NCI-H2227 (cell line): ENCODE results near the gene ZBTB12.
"Not testable (repeated sequence)": the region's sequence is repeated elsewhere in the genome, so short reads cannot be mapped to it uniquely, and the experiment has no call there.

Experiments used
- DNase-seq: peaks from one replicate; lab custom pipeline; 2025; ENCODE audit not compliant: unreplicated experiment; lab: John Stamatoyannopoulos, UW

ZBTB12 gene

DNA sequence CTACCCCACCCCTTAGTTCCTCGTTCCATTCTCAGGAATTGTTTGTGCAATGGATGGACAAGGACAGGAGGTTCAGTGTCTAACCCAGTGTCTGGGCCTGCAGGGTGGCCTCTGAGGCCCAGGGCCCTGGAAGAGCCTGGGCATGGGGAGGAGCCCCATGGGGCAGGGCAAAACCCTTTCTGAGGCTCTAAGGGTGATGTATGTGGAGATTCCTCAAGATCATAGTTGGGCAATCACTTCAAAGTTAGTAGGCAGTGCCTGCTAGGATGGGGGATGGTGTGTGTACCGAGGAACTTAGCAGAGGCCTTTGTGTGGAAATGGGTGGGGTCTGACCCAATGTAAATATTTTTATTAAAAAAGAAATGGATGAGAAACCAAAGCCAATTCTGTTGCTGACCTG, 18.9 kb upstream of the ZBTB12 start:
- DNase-seq, result no peak

DNA sequence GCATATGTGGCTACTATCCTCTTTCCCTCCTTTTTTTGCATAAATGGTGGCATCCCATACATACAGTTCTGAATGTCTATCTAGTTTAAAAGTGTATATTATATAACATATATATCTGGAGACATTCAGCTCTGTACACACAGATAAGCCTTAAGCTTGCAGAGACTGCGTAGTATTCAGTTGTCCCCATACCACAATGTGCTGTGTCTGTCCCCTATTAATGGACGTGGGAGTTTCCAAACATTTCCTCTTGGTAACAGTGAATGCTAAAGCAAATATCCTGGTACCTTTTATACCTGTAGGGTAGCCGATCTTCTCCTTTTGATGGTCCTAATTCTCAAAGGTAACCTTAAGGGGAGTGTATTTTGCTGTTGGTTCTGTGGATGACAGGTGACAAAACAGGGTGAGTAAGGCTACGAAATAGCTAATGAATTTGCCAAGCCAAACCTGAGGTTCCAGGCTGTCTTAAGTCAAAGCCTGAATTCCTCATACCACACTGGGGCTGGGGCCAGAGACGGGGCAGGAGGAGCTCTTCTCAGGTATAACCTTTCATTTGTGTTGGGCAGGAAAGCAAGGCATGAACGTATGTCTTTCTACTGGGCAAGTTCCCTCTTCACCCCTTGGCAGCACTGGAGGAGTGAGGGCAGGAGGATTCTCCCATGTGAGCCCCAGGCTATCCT, 17.9 kb upstream of the ZBTB12 start:
- no peak for DNase-seq

DNA sequence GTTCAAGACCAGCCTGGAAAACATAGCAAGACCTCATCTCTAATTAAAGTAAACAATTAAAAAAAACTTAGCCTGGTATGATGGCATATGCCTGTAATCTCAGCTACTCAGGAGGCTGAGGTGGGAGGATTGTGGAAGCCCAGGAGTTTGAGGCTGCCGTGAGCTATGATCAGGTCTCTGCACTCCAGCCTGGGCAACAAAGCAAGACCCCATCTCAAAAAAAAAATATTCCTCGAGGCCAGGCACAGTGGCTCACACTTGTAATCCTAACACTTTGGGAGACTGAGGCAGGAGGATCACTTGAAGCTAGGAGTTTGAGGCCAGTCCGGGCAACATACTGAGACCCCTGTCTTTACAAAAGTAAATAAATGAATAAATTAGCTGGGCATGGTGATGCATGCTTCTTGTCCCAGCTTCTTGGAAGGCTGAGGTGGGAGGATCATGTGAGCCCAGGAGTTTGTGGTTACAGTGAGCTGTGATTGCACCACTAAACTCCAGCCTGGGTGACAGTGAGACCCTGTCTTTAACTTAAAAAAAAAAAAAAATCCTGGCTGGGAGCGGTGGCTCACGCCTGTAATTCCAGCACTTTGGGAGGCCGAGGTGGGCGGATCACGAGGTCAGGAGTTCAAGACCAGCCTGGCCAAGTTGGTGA, 16.3 kb upstream of the ZBTB12 start:
- DNase-seq, result no peak

DNA sequence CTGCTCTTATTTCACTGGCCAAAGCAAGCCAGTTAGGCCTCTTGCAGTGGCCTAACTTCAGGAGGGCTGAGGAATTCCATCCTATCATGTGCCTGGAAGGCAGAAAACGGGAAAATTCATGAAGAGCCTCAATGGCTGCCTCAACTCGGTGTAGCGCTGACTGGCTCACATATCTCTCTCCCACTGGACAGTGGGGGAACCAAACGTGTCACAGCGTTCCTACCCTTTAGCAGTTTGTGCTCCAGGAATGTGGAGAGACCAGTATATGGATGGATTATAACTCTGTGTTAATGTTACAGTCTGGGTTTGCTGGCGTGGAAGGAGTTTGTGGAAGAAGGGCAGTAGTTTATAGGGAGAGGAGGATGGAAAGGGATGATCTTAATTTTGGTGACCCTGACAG, 13.9 kb upstream of the ZBTB12 start:
- no peak for DNase-seq

DNA sequence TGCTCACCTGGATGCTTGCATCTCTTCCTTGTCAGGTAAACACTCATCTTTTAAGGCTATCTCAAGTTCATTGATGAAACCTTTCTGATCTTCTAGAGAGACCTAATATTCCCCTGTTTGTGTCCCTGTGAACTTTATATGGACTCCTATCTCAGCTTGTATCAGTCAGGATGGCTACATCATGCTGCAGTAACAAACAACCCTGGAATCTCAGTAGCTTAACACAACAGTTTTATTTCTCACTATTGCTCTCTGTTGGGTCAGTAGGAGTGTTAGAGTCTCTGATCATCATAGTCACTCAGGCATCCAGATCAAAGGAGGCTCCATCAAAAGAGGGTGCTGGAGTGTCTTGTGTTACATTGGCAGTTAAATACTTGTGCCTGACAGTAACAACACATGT, 13.5 kb upstream of the ZBTB12 start:
- no peak for DNase-seq

DNA sequence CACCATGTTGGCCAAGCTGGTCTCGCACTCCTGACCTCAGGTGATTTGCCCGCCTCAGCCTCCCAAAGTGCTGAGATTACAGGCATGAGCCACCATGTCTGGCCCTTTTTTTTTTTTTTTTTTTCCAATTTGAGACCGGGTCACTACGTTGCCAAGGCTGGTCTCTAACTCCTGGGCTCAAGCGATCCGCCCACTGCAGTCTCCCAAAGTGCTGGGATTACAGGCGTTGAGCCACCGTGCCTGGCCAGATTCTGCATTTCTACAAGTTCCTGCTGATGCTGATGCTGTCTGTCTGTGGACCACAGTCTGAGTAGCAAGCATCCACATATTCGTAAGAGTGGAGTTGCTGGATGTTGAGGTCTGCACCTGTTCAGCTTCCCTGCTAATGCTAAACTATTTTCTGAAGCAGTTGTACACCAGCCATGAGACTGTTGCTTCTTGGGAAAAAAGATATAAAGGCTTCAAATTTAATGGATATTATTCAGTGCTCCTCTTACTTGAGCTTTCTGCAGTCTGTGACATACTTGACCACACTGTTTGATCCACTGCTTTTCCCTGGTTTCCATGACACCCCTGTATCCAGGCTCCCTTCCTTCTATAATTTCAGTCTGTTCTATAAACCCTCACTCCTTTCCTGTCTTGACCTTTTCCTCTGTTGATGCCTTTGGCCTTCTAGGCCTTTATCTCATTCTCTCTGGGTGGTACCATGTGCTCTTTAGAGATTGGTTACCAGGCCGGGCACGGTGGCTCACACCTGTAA, 10.1 kb upstream of the ZBTB12 start:
- peak; percentile 18 for DNase-seq

DNA sequence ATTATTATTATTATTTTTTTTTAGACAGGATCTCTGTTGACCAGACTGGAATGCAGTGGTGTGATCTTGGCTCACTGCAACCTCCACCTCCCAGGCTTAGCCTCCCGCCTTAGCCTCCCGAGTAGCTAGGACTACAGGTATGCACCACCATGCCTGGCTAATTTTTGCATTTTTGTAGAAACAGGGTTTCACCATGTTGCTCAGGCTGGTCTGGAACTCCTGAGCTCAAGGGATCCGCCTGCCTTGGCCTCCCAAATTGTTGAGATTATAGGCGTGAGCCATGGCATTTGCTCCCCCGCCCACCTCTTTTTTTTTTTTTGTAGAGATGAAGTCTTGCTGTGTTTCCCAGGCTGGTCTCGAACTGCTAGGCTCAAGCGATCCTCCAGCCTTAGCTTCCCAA, 7.4 kb upstream of the ZBTB12 start:
- DNase-seq, result not testable (repeated sequence)

DNA sequence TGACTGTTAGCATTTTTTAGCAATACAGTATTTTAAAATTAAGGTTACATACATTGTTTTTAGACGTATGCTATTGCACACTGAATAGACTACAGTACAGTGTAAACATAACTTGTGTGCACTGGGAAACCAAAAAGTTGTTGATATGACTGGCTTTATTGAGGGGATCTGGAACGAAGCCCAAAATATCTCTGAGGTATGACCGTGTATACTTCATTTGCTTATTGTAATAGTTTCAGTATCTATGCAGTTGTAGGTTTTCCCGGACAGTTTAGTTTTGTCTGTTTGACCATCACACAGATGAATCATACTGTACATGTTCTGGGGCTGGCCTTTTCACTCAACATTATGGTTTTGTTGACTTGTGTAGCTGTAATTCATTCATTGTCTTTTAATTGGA, 6.9 kb upstream of the ZBTB12 start:
- DNase-seq, result no peak

DNA sequence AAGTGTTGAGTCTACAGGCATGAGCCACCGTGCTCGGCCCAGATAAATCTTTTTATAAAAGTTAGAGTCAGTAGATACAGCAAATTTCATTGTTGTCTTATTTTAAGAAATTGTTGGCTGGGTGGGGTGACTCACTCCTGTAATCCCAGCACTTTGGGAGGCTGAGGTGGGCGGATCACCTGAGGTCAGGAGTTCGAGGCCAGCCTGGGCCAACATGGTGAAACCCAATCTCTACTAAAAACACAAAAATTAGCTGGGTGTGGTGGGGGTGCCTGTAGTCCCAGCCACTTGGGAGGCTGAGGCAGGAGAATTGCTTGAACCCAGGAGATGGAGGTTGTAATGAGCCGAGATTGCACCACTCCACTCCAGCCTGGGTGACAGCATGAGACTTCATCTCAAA, 6.4 kb upstream of the ZBTB12 start:
- not testable (repeated sequence) for DNase-seq

DNA sequence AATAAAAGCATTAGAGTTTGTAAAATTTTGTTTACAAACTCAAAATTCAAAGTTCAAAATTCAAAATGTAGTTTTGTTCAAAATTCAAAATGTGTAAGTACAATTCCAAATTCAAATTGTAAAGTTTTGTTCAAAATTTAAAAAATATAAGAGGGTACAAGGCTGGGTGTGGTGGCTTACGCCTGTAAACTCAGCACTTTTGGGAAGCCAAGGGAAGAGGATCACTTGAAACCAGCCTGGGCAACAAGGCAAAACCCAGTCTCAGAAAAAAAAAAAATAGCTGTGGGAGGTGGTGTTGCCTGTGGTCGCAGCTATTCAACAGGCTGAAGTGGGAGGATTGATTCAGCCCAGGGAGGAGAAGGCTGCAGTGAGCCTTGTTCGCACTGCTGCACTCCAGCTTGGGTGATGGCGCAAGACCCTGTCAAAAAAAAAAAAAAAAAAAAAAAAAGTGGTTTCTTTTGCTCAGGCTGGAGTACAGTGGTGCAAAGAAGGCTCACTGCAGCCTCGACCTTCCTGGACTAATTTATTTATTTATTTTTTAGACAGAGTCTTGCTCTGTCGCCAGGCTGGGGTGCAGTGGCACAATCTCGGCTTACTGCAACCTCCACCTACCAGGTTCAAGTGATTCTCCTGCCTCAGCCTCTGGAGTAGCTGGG, 5.4 kb upstream of the ZBTB12 start:
- DNase-seq, result peak; percentile 53

DNA sequence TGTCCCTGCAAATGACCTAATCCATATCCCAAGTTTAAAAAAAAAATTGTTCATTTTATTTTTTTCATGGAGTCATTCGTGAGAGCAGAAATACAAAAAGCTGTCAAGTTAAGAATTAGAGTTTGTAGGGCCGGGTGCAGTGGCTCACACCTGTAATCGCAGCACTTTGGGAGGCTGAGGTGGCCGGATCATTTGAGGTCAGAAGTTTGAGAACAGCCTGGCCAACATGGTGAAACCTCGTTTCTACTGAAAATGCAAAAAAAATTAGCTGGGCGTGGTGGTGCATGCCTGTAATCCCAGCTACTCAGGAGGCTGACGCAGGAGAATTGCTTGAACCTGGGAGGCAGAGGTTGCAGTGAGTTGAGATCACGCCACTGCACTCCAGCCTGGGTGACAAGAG, 4.8 kb upstream of the ZBTB12 start:
- DNase-seq, result not testable (repeated sequence)

DNA sequence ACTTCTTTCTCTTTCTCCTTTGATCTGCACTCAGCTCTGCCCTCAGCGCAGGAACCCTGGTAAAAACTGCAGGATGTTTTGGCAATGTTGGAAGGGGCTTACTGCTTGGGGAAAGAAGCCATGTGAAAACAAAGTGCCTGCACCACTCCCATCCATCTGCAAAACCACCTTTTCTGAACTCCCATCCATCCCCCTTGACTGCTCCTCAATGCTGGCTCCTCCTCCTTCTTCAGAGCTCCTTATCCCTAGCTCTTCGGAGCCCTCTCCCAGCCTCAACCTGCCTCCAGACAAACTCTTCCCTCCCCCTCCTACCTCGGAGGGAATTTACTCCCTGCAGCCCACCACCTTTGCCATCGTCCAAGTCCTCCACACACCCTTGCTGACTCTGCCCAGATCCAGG, 4.2 kb upstream of the ZBTB12 start:
- peak; percentile 27 for DNase-seq

DNA sequence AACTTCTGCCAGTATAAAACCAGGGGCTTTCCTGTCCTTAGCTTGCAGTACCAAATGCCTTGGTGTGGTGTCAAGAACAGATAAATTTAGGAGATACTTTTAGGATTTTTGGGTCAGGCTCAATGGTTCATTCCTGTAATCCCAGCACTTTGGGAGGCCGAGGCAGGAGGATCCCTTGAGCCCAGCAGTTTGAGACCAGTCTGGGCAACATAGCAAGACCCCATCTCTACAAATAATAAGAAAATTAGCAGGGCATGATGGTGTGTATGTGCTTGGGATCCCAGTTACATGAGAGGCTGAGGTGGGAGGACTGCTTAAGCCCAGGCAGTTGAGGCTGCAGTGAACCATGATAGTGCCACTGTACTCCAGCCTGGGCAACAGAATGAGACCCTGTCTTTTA, 3.2 kb upstream of the ZBTB12 start:
- DNase-seq, result no peak

DNA sequence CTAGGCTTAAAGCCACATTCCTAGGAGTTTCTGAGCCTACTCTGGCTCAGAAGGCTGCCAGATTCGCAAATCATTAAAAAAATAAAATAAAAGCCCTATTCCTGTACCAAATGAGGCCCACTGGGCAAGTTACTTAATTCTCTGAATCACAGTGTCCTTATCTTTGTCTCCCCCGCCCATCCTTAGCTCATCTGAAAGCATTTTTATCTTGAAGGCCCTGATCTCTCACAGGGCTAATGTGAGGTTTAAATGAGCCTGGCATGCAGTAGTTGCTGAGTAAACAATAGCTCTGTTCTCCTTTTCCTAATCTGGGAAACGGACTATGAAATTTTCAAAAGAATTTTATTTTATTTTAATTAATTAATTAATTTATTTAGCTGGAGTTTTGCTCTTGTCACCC, 2.1 kb upstream of the ZBTB12 start:
- DNase-seq, result no peak

DNA sequence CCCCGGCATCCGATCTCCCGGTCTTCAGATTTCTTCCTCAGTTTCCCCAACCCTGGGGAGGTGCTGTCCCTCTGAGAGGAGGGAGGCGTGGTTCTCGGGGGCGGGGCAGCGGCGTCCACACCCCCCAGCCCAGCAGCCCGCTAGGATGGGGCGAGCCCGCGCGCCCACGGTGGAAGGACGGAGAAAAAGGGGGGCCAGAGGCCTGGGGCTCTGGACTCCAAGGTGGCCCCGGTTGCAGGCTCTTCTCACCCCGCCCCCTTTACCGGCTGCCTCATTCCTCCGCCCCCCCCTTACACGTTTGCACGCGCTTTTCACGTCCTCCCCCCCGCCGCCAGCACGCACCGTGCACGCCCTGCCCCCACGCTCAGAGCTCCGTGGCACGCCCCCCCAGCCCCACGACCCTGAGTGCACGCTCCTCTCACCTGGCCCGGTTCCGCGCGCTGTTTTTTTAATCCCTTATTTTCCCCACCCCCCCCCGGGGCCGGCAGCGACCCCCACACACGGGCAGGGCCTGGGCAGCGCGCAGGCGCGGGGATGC, 402 bp downstream of the ZBTB12 start:
- peak; percentile 77 for DNase-seq

DNA sequence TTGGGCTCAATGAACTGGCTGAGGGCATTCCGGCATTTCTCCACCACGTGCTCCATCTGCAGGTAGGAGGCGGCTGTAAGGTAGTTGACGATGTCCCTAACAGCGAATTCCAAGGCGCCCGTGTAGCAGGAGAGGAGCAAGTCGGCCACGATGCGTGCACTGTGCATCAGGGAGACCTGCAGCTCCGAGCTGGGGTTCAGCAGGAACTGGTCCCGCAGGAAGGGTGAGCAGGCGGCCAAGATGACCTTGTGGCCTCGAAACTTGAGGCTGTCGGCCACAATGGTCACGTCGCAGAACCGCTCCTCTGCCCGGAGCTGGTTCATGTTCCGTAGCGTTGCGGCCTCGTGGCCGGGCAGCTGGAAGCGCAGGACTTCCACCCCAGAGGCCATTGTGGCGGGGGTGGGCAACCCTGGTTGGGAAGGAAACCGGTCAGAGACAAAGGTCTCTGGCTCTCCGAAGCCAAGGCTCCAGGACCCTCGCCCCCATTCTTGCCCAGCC, 920 bp downstream of the ZBTB12 start:
- DNase-seq, result peak; percentile 58

DNA sequence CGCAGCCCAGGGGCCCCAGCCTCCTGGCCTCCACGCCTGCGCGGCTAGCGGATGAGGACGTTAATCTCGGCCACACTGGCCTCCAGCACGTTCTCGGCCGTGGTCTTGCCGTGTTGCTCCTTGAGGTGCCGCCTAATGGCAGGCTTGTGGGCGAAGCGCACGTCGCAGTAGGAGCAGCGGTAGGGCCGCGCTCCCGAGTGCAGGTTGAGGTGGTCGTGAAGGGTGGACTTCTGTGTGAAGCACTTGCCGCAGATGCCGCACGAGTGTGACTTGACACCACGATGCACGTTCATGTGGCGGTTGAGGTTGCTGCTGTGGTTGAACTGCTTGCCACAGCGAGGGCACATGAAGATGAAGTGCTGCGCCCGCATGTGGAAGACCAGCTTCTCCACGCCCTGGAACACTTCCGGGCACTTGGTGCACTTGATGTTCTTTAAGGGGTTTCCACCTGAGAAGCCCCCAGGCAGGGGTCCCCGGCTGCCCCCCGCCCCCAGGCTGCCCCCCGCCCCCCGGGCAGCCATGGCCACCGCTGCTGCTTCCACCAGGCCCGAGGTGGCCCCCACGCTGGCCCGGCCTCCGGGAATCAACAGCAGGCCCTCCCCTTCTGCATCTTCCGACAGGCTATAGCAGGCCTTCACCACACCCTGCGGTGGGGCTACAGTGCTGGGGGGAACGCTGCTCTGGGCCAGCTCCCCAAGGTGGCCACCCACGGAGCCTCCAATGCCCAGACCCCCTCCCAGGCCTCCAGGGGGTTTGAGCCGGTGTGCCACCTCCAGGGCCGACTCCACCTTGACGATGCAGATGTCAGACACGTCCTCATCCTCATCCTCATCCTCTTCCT, 1.8 kb downstream of the ZBTB12 start:
- DNase-seq, result no peak

DNA sequence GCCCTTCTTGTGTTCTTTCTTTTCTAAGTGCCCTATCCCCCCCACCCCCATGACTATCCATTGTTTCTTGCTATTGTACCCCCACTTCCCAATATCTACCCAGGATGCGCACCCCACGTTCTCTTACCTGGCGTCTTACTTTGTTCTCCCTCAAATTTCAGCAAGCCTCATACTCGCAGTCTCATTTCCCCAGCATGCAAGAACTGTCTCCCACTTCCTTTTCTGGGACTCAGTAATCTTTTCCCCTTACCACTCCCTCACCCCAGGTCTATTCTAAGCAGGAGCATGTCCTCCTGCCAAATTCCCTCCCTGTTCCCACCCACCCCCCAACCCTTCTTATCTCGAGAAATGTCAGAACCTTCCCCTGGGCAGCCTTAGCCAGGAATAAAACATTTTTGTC, 2.7 kb downstream of the ZBTB12 start:
- DNase-seq, result no peak

DNA sequence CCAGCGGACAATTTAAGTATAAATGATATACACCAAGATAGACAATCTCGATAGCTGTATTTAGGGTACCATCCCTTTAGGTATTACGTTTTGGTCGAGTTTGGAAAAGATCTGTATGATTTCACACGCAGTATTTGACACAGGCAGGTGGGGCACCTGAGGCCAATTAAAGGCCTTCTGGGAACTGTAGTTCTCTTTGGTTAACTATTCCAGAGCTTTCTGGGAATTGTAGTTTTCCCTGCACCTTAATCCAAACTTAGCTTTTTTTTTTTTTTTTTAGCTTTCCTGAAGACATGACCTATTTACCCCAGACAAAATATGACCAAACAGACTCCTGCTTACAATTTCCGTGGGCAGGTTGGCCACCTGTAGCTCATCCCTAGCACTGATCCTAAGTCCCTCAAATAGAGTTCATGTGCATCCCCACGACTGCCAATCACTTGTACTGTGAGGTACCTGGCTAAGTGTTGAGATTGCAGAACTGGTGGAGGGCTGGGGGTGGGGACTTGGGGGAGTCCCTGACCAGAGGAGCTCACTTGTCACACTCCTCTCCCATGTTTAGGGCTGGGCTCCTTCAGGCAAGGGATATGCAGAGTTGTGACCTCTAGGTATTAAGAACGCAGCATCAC, 3.4 kb downstream of the ZBTB12 start:
- peak; percentile 67 for DNase-seq
